T-cell (primary cell): ENCODE measurements around the gene ADAMTS15. TPM values are rescaled to one million over a fixed set of nuclear protein-coding genes. Genes with fewer than 3 reads are reported as not detected.

Experiments used
- ATAC-seq, 4 experiments: fragments of 200-7000 bp in 3 of 4; fragments of 150-1000 bp in 1 of 4; cut with Tn5 transposase; replicated peaks in 1 of 4; 1 replicate in 3 of 4; 2 replicates in 1 of 4; pipeline ENCODE4 v1.10.0; 2021; ENCODE audit warnings: moderate library complexity in 3 of 4, mild to moderate bottlenecking in 2 of 4, moderate number of reproducible peaks in 1 of 4
- CTCF ChIA-PET, 2 donors: fragments of 300-600 bp; sonication (Branson Sonifier 250); formaldehyde crosslinking; loops; one replicate each; lab custom pipeline; 2022; ENCODE audit warnings: antibody characterized with exemption in 2 of 2; lab: Charles Lee
- POLR2A ChIA-PET, 2 donors: fragments of 300-600 bp; sonication (Branson Sonifier 250); formaldehyde crosslinking; loops; one replicate each; lab custom pipeline; 2022; ENCODE audit warnings: antibody characterized with exemption in 2 of 2; lab: Charles Lee
- DNase-seq, 35 experiments: peaks; one replicate each; pipeline versions ENCODE4 v3.0.0 to v3.0.0-alpha.2; 2013 to 2023
- H3K27ac ChIP-seq: one replicate; pipeline ENCODE4 v1.5.1; 2013; ENCODE audit warnings: low read length
- H3K27me3 ChIP-seq, 2 experiments: replicated peaks in 1 of 2; 1 replicate in 1 of 2; 2 replicates in 1 of 2; pipeline versions ENCODE4 v1.6.1 to v1.7.0; 2013; ENCODE audit warnings: low read length in 1 of 2, mixed read lengths in 1 of 2; ENCODE audit not compliant: control insufficient read depth in 2 of 2, insufficient read depth in 2 of 2; ENCODE audit errors: extremely low read depth in 1 of 2
- H3K36me3 ChIP-seq, 2 donors: 1 replicate in 1 of 2; 2 replicates in 1 of 2; pipeline versions ENCODE4 v1.6.1 to v1.7.0; 2013; ENCODE audit warnings: low read length in 1 of 2; ENCODE audit not compliant: control insufficient read depth in 2 of 2, insufficient read depth in 1 of 2; ENCODE audit errors: extremely low read depth in 1 of 2
- H3K4me1 ChIP-seq, 2 experiments: 1 replicate in 1 of 2; 2 replicates in 1 of 2; pipeline versions ENCODE4 v1.6.1 to v1.7.0; 2013; ENCODE audit warnings: low read length in 2 of 2, mixed read lengths in 1 of 2; ENCODE audit not compliant: insufficient read depth in 2 of 2, control insufficient read depth in 1 of 2; ENCODE audit errors: extremely low read depth in 1 of 2
- H3K4me3 ChIP-seq, 2 donors: 1 replicate in 1 of 2; 2 replicates in 1 of 2; pipeline versions ENCODE4 v1.5.1 to v1.7.0; 2013; ENCODE audit warnings: mild to moderate bottlenecking in 2 of 2, low read length in 1 of 2, moderate library complexity in 1 of 2; ENCODE audit not compliant: control insufficient read depth in 1 of 2; ENCODE audit errors: extremely low read depth in 1 of 2
- H3K9me3 ChIP-seq: 2 replicates; pipeline ENCODE4 v1.7.0; 2013
- H3K27ac Mint-ChIP-seq, 2 donors: one replicate each; pipeline ENCODE4 v1.8.0; 2020 to 2021; ENCODE audit warnings: mild to moderate bottlenecking in 2 of 2, mixed read lengths in 2 of 2
- H3K27me3 Mint-ChIP-seq, 2 donors: one replicate each; pipeline ENCODE4 v1.8.0; 2021 to 2022; ENCODE audit warnings: mixed read lengths in 2 of 2
- H3K36me3 Mint-ChIP-seq: one replicate; pipeline ENCODE4 v1.8.0; 2021; ENCODE audit warnings: mixed read lengths
- H3K4me1 Mint-ChIP-seq, 3 donors: one replicate each; pipeline ENCODE4 v1.8.0; 2020 to 2022; ENCODE audit warnings: mixed read lengths in 3 of 3, mild to moderate bottlenecking in 1 of 3
- H3K4me3 Mint-ChIP-seq, 3 donors: one replicate each; pipeline ENCODE4 v1.8.0; 2020 to 2022; ENCODE audit warnings: mild to moderate bottlenecking in 3 of 3, mixed read lengths in 3 of 3, moderate library complexity in 3 of 3
- H3K9me3 Mint-ChIP-seq, 3 donors: one replicate each; pipeline ENCODE4 v1.8.0; 2020 to 2022; ENCODE audit warnings: mixed read lengths in 3 of 3
- WGBS: methylation state at CpG from one replicate; pipeline ENCODE4 v1.1.5; 2013; ENCODE audit warnings: missing lambda C conversion rate; ENCODE audit not compliant: insufficient coverage; 5-methylcytosine and 5-hydroxymethylcytosine counted together
- total RNA-seq, 35 experiments: library from RNA in 6 of 35; stranded (reverse) in 6 of 35; fragments of 120-200 nt in 1 of 35; gene quantifications; one replicate each; pipeline versions ENCODE4 v1.2.1 to v1.2.4 and lab custom pipeline; 2013 to 2026

Gene ADAMTS15
- total RNA-seq, 5 donors from 2014 or later (not counting 1 experiment from before 2014, with no cell fraction given), result 0.03 to 0.07 (median 0.06) TPM; not detected in 2

DNA sequence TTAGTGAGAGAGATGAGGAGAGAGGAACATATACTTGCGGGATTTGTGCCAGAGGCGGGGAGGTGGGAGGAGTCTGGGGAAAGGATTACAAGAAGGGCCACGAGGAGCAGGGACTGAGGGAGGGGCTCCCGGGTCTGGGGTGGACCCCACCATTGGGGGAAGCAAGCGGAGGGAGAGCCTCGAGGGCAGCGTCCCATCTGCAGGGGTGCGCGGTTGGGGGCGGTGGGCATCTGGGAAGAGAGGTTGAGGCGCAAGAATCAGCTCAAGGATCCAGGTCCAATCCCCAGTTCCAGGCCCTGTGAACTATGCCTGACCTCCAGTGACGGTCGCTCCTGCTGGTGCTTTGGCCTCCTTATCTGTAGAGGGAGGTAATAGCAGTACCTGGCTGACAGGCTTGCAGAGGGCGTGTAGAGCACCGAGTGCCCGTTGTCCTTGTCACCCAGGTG is 38.0 kb downstream of the ADAMTS15 start:
- ChIA-PET POLR2A (no interaction called here), CTCF (no interaction called here)
- Histone ChIP-seq H3K4me3 (no peak overlapping the region), H3K9me3 (no peaks in the 10 kb centered on the region), H3K27me3 (peaks cover 0 to 10% of the 10 kb centered on the region in 2 experiments), H3K4me1 (no peaks in the 10 kb centered on the region), H3K36me3 (no peaks in the 10 kb centered on the region), H3K27ac (no peak overlapping the region)
- Mint-ChIP-seq H3K4me3 (no peak overlapping the region), H3K36me3 (no peaks in the 10 kb centered on the region), H3K27ac (no peak overlapping the region), H3K4me1 (no peaks in the 10 kb centered on the region), H3K27me3 (peaks cover 0 to 4% of the 10 kb centered on the region in 2 donors), H3K9me3 (peaks cover 0 to 3% (median 0%) of the 10 kb centered on the region in 3 donors)
- DNase-seq, result no peak
- WGBS, result 87% methylated on average over 13 of the region's 16 CpGs
- ATAC-seq, result no peak

DNA sequence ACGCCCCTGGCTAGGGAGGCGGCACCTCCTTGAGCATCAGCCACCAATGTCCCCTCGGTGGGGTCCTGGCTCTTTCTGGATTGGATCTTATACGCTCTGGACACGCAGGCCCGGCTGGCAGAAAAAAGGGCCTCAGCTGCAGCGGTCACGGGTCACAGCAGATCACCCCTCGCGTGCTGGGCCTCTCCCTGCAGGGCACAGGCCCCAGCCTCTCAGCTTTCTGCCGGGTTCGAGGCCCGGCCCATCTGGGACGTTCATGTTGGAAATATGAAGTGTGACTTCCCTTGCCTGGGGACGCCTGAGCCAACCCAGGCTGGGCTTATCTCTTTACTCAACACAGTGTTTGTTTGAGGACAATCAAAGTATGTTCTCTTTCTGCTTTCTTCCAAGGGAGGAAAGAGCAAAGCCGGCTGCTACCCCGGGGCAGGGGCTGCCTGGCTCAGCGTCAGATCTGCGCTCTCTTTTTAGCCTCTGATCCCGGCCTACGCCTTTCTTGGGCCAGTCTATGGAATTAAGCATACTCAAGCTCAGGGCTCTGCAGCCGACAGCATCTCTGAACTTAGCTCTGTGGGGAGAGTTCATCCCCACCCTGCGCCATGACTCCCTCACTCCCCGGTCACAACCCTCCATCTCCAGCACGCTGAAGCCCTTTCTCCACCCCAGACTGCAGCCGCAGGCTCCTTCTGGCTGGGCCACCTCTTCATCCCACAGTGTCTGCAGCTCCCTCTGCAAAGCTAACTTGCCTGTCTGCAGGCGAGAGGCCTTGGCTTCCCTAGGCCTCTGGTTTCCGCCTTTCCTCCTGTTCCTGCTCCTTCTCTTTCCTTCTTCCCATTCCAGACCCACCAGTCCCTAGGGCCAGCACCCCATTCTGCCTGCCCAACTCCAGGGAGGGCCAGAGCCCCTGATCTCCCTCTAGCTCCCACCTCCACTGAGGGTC is 38.8 kb downstream of the ADAMTS15 start:
- no peaks in the 10 kb centered on the region for H3K36me3 Mint-ChIP-seq
- ChIA-PET CTCF (no interaction called here), POLR2A (no interaction called here)
- peaks cover 0 to 3% (median 0%) of the 10 kb centered on the region in 3 donors for H3K9me3 Mint-ChIP-seq
- Histone ChIP-seq H3K4me1 (no peaks in the 10 kb centered on the region), H3K27ac (no peak overlapping the region), H3K9me3 (no peaks in the 10 kb centered on the region), H3K36me3 (no peaks in the 10 kb centered on the region), H3K27me3 (peaks cover 0 to 10% of the 10 kb centered on the region in 2 experiments), H3K4me3 (no peak overlapping the region)
- ATAC-seq, result no peak
- no peak for DNase-seq
- no peaks in the 10 kb centered on the region for H3K4me1 Mint-ChIP-seq
- H3K27ac Mint-ChIP-seq, result no peak overlapping the region
- H3K27me3 Mint-ChIP-seq, result peaks cover 0 to 4% of the 10 kb centered on the region in 2 donors
- H3K4me3 Mint-ChIP-seq, result no peak overlapping the region
- WGBS, result 92% methylated on average over 27 of the region's 28 CpGs

DNA sequence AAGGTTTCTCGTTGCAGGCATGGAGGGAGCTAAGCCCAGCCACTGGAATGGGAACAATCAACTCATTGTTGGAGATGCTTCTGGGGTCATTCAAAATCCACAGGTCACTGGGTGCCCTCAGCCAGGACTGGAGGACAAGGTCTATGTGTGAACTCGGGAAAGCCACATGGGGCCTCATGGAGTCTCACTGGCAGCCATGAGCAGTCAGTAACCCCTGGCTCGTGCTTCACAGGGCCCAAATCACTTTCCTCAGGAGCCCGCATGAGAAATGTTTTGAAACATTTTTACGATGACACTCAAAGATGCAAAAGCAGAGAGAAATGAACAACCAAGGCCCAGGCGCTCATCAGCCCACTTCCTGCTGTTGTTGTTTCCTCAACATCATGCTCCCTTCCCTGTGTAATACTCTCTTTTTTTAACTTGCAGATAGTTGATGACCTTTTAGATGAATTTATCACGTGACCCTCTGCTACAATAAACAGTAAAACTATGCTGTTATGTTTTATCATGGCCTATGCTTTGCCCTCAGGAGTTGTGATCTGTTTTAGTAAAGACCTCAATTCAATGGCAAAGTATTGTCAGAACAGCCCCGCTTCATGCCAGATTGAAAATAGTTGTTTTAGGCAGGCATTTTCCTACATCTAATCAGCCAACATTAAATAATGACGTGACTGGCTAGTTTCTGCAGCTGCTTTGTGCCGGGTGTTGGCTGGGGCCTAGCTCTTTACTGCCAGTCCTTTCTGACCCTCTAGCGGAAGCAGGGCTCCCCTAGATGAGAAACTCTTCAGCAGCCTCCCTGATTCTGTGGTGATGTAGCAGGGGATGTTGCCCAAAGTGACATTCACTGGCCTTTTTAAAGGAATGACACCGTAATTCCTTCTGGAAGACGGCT is 39.7 kb downstream of the ADAMTS15 start:
- DNase-seq (no peak), ATAC-seq (no peak)
- H3K9me3 Mint-ChIP-seq, result peaks cover 0 to 3% (median 0%) of the 10 kb centered on the region in 3 donors
- H3K27ac ChIP-seq, result no peak overlapping the region
- H3K4me1 Mint-ChIP-seq, result no peaks in the 10 kb centered on the region
- no peaks in the 10 kb centered on the region for H3K36me3 Mint-ChIP-seq
- peaks cover 0 to 10% of the 10 kb centered on the region in 2 experiments for H3K27me3 ChIP-seq
- H3K9me3 ChIP-seq, result no peaks in the 10 kb centered on the region
- 77% methylated on average over 8 of the region's 13 CpGs for WGBS
- POLR2A ChIA-PET, result no interaction called here
- no peaks in the 10 kb centered on the region for H3K36me3 ChIP-seq
- no peak overlapping the region for H3K27ac Mint-ChIP-seq
- peaks cover 0 to 4% of the 10 kb centered on the region in 2 donors for H3K27me3 Mint-ChIP-seq
- no peak overlapping the region for H3K4me3 Mint-ChIP-seq
- CTCF ChIA-PET, result no interaction called here
- H3K4me1 ChIP-seq, result no peaks in the 10 kb centered on the region
- no peak overlapping the region for H3K4me3 ChIP-seq

DNA sequence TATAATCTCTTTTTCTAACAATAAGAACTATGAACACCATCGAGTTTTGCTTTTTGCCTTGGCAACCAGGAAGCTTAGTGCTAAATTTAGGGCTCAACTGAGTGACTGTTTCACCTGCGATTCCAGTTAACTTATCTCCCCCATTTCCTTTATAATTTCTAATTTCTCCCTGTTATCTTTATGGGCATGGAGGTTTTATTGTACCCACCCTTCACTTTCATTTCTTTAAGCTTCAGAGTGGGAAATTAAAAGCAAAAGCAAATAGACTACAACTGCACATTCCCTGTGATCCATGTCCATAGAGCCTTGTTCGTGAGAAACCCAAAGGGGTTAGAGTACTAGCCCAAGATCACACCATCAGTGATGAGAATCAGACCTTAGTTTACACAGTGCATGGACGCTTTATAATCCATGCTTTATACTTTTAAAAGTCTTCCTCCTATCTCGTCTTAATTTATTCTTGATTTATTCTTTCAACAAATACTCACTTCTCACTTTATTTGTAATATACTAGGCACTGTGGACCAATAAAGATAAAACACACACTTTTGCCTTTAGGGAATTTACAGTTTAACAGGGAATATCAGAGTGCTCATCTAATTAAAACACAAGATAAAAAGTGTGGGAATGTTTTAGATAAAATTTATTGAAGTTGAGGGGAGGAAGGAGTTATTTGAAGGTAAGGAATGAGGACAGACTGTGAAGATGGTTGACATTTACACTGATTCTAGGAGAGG is 40.6 kb downstream of the ADAMTS15 start:
- Mint-ChIP-seq H3K27ac (no peak overlapping the region), H3K36me3 (no peaks in the 10 kb centered on the region)
- H3K9me3 ChIP-seq, result no peaks in the 10 kb centered on the region

DNA sequence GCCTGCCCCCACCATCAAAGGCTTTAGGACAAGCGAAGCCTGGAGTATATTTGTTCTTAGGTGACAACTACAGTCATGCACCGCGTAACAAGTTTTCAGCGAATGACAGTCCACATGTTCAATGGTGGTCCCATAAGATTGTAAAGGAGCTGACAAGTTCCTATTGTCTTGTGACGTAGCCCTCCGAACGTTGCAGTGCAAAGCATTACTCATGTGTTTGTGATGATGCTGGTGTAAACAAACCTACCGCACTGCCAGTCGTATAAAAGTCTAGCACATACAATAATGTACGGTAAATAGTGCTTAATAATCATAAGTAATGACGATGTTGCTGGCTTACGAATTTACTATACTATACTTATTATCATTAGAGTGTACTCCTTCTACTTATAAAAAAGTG is 41.3 kb downstream of the ADAMTS15 start:
- ATAC-seq (no peak), DNase-seq (no peak)
- ChIA-PET CTCF (interaction anchor here in 1 of 2 donors (0.7 kb wide), 1 partner anchor 378 kb away, joined by 3 read pairs; no protein-coding TSS in a partner anchor), POLR2A (no interaction called here)
- no peak overlapping the region for H3K27ac ChIP-seq
- WGBS, result no CpG with 5 or more reads among the region's 12 CpGs
- peaks cover 0 to 6% of the 10 kb centered on the region in 2 donors for H3K27me3 Mint-ChIP-seq
- no peaks in the 10 kb centered on the region for H3K9me3 Mint-ChIP-seq
- H3K9me3 ChIP-seq, result no peaks in the 10 kb centered on the region
- H3K36me3 ChIP-seq, result no peaks in the 10 kb centered on the region
- H3K4me1 ChIP-seq, result no peaks in the 10 kb centered on the region
- no peaks in the 10 kb centered on the region for H3K36me3 Mint-ChIP-seq
- no peaks in the 10 kb centered on the region for H3K4me1 Mint-ChIP-seq
- H3K27me3 ChIP-seq, result peaks cover 0 to 11% of the 10 kb centered on the region in 2 experiments
- no peak overlapping the region for H3K4me3 Mint-ChIP-seq
- H3K27ac Mint-ChIP-seq, result no peak overlapping the region
- no peak overlapping the region for H3K4me3 ChIP-seq

More for the DNA sequence above, 40.6 kb downstream of the ADAMTS15 start:
- no peak overlapping the region for H3K27ac ChIP-seq
- H3K27me3 ChIP-seq, result peaks cover 0 to 10% of the 10 kb centered on the region in 2 experiments
- POLR2A ChIA-PET, result no interaction called here
- no peak overlapping the region for H3K4me3 ChIP-seq
- peaks cover 0 to 4% of the 10 kb centered on the region in 2 donors for H3K27me3 Mint-ChIP-seq
- no peak for DNase-seq
- H3K9me3 Mint-ChIP-seq, result peaks cover 0 to 1% (median 0%) of the 10 kb centered on the region in 3 donors
- CTCF ChIA-PET, result interaction anchor here in 1 of 2 donors (0.7 kb wide), 1 partner anchor 379 kb away, joined by 3 read pairs; no protein-coding TSS in a partner anchor
- no peaks in the 10 kb centered on the region for H3K4me1 Mint-ChIP-seq
- H3K4me1 ChIP-seq, result no peaks in the 10 kb centered on the region
- H3K36me3 ChIP-seq, result no peaks in the 10 kb centered on the region
- H3K4me3 Mint-ChIP-seq, result no peak overlapping the region
- WGBS, result 80% methylated on average over 1 of the region's 5 CpGs
- ATAC-seq, result no peak
